ENCODE measurements around the gene WDR27.
"Not testable (repeated sequence)": the region's sequence is repeated elsewhere in the genome, so short reads cannot be mapped to it uniquely, and the experiment has no call there.

WDR27 gene

DNA sequence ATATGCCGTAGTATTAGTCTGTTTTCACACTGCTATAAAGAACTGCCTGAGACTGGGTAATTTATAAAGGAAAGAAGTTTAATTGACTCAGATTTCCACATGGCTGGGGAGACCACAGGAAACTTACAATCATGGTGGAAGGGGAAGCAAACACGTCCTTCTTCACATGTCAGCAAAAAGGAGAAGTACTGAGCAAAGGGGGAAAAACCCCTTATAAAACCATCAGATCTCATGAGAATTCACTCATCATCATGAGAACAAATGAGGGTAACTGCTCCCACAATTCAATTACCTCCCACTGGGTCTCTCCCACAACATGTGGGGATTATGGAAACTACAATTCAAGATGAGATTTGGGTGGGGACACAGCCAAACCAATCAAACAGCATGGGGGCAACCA, 235.6 kb downstream of the WDR27 start:
- DNase-seq: not testable (repeated sequence)

DNA sequence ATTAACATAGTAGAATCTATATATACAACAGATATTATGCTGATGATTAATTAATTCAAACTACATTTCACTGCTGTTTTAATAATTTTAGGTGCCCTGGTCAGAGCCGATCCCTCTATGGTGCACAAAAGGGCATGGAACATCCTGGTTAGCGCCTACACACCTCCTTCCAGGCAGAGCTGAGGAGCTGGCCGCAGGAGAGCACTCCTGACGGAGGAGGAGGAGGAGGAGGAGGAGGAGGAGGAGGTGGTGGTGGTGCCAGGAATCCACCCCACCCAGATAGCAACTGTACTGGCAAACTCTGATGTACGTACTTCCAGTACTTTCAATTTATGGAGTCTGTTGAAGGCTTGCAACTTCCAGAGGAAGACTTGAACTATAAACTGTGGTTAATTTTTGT, 244.1 kb downstream of the WDR27 start:
- DNase-seq: no peak

DNA sequence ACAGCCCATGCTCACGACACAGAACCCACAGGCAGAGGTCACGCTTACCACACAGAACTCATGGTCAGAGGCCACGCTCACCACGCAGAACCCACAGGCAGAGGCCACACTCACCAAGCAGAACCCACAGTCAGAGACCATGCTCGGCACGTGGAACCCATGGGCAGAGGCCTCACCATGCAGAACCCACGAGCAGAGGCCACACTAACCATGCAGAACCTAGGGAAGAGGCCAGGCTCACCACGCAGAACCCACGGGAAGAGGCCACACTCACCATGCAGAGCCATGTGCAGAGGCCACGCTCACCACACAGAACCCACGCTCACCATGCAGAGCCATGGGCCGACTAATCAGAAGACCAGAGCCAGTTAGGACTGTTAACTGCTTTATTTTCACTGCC, 245.0 kb downstream of the WDR27 start:
- DNase-seq: no peak

DNA sequence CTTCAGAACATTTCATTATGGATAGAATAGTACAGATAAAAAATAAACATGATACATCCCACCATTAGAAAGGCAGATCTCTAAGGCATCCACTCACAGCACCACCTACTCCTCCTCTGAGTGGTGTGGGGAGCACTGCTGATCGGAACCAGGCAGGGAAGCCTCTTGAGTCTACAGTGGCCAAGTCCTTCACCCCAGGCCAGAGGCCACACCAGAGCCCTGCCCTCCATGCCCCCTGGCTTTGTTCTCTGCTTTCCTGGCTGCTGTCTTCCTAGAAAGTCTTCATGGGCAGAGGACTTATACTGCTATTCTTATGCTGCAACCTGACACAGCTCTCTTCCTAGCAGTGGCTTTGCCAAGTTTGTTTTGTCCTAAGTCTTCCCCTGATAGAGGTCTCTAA, 246.4 kb downstream of the WDR27 start:
- DNase-seq: no peak

DNA sequence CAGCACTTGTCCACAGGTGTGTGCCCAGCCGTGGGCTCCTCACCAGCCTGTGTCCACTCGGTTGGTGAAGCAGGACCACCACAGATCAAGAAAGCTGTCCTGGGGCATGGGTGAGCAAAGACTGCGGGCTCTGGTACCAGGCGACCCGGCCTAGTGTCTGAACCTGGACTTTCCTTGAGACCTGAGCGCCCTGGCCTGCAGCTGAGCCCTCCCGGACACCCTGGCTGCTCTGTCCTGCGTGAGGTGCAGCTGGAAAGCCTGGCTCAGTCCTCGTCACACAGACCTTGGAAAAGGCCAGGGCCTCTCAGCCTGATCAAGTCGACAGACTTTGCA, 247.0 kb downstream of the WDR27 start:
- no peak for DNase-seq

DNA sequence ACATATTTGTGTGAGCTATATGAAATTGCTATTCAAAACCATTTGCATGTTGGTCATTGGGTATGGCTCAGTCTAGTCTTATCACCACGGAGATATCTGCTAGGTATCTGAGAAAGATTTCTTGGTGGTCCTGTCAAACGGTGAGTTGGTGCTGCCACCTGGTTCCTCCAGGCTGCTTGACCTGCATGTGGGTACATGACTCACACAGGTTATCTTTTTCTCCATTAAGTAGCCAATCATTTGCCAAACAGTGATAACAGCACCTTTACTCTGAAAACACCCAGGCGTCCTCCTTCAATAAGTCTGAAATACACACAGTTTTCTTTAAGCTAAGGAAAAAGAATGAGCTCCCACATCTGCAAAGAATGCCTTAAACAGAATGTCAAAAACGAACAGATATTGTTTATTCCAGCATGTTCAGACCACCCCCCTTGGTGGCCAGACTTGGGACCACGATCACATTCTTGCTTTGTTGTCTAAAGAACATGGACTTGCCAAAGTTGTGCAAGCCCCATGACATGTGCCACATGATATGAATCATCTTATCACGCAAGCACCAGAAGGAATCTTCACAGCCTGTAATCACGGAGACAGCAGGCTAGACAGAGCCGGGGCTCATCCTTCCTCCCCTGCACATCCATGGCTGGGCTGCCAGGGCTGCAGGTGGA, 247.5 kb downstream of the WDR27 start:
- DNase-seq: no peak

DNA sequence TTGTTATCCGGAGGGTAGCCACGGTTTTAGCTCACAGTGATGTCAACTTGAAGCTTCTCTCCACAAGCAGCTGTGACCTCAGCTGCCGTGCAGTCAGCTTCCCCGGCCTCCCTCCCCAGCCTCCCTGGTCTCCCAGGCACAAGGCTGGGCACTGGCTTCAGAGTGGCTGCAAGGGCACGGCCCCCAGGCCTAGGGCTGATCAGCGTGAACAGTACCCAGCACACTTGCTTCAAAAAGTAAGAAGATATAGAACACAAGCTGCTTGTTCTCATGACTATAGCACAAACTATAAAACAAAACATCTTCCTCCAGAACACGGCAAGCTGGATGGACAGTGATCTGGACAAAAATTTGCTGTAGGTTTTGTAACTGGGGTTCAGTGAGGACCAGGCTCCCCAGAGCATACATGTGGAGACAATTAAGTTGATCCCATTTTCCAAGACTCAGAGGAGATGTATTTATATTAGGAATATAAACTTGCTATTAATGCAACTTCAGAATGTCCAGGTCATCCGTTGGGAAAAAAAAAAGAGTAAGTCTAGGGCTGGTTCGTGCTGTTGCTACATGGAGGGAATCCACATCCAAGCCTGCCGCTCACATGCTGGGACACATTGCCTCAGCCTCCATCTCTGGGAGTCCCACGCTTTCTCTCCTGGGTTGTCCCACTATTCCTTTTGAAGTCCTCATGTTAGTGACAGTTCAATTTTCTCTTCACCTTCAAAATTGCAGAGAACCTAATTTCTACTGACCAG, 248.8 kb downstream of the WDR27 start:
- no peak for DNase-seq

DNA sequence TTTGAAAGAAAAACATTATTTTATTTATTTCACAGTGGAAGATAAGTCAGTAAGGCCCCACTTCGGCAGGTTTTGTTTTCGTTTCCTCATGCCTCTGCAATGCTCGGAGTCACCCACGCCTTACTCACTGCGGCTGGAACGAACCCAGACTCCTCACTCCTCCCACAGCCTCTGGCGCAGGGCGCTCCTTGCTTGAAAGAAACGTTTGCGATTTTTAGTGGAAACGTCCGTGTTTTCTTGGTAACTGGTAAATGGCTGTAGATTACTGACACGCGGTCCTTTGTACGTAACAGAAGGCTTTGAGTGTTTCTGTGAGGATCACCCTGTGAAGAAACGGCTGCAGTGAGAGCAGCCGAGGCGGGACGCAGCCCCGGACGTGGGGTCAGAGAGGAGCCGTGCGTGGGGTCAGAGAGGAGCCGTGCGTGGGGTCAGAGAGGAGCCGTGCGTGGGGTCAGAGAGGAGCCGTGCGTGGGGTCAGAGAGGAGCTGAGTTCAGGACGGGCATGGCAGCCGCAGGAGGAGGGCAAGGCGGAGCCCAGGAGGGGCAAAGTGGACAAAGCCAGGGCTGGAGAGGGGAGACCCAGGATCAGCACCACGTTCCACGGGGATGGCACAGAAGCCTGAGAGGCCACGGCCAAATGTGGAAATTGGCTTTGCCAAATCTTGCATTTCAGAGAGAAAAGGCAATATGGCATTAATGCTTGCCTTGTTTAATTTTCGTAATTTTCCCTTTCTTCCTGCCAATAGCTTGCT, 249.5 kb downstream of the WDR27 start:
- no peak for DNase-seq

DNA sequence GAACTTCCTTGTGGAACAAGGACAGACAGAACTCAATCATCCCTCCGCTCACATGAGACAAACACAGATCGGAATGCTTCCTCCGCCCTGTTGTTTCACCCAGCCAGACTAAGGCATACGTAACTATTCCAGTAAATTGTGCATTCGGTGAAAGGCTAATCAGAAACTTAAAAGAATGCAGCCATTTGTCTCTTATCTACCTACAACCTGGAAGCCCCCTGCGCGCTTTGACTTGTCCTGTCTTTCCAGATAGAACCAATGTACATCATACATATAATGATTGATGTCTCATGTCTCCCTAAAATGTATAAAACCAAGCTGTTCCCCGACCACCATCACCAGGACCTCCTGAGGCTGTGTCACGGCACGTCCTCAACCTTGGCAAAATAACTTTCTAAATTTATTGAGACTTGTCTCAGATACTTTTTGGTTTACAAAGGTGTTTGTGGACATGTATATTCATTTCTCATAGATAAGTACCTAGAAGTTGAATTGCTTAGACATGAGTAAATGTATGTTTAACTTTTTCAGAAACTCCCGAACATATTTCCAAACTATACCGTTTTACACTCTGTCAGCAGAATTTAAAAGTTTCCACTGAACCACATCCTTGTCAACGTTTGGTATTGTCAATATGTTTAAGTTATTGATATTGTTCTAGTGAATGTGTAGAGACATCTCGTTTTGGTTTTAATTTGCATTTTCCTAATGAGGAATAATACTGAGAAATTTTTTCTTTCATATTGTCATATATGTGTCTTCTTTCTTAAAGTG, 250.6 kb downstream of the WDR27 start:
- no peak for DNase-seq

DNA sequence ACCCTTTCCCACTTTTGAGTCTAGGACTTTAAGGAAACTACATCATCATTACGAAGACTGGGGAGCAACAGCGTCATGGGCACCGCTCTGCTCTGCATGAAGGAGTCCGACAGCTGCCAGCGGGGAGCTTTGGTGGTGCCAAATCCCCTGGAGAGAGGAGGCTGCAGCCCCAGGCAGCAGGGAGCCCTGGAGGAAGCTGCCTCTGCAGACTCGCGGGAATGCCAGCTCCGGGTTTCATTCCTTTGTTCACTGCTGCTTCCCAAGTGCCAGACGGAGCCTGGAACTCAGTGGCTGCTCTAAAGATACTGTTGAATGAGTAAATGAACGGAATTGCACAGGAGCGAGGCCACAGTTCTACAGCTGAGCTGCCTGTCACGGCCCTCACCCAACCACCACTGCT, 251.7 kb downstream of the WDR27 start:
- no peak for DNase-seq

DNA sequence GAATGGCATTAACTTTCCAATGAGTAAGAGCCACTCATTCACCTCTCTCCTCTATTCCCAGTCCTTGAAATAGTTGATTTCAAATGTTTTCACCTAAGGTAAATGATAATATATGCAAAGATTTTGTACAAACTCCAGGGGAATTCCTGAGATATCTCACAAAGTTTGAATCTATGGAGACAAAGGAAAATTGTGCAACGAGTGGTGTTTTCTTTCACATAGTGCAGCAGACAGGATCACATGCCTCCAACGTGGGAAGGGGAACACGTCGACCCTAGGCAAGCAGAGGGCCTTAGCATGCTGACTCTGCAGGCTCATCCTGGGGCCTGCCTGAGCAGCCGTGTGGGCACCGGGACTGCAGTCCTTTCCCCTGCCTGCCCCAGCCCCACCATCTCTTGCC, 252.6 kb downstream of the WDR27 start:
- no peak for DNase-seq

DNA sequence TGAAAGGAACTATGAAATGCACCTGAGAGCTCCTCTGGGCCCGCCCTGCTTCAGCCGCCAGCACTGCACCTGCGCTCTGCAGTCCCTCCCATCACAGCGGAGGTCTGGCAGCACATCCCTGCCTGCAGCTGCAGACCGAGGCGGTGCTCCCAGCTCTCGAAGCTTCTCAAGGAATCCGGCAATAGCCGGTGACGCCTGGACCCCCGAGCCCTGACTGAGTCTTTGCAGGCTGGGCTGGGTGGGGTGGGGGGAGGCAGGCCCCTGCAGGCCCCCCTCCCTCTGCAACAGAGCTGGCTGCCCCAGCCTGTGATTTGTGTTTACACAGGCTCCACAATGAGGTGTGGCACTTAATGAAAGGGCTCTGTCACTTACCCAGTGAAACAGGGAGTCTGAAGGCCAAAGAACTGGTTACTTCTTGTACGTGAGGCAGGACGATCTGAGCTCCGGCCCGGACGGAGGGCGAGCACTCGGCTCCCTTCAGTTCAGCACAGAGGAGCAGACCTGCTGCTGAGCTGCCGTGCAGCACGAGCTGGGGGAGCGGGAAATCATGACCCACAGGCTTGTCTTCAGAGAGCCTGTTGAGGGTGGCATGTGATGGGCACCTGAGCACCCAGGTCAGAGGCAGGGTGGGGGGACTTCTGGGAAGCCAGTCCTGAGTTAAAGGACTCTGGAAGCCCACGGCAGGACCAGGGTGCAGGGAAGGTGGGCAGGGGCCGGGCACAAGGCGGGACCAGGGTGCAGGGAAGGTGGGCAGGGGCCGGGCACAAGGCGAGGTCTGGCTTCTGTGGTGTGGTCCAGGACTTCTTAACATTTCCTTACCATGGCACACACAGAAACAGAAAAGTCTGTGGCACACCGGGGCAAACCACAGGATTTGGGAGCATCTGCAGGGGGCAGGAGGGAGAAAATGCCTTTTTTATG, 255.9 kb downstream of the WDR27 start:
- no peak for DNase-seq

DNA sequence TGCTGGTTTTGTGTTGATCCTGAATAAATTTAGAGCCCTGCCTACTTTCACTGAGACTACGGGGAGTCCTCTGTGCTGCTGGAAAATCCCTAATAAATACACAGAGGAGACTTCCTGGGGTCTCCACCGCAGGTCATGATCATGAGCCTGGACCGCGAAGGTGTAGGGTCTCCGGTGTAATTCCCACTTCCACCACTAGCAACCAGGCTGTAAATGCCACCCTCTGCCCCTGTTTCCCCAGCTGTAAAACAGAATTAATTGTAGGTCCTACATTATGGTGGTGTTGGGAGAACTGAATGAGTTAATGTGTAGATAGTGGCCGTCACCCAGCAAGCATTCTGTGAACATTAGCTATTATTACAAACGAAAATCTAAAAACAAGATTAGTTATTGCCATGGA, 256.6 kb downstream of the WDR27 start:
- DNase-seq: no peak

DNA sequence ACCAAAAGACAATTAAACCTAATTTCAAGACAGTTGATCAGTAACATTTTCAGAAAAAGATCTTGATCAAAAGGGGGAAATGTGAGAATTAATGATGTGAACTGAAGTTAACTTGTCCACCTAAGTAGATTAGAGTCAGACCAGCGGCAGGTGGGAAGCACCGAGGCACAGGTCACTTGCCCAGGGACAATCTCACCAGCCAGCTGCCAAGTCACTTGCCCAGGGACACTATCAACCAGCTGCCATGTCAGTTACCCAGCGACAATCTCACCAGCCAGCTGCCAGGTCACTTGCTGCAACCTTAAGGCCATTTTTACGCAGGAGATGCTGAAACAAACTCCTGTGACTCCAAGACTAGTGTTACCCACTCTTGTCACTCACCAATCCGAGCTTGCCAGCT, 260.5 kb downstream of the WDR27 start:
- DNase-seq: no peak

DNA sequence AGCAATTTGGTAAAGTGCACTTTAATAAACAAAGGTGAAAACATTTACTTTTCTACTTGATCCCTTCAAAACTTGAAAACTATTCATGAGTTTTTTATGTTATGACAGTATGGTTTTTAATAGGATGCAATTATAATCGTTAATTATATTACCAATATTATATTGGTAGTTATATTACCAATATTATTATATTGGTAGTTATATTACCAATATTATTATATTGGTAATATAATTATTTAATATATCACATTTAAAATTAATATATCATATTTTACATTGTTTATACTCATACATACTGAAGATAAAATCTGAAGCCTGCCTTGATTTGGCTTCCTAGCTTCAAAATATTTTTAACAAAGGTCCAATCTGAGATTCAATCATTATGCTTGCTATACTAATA, 262.1 kb downstream of the WDR27 start:
- no peak for DNase-seq

DNA sequence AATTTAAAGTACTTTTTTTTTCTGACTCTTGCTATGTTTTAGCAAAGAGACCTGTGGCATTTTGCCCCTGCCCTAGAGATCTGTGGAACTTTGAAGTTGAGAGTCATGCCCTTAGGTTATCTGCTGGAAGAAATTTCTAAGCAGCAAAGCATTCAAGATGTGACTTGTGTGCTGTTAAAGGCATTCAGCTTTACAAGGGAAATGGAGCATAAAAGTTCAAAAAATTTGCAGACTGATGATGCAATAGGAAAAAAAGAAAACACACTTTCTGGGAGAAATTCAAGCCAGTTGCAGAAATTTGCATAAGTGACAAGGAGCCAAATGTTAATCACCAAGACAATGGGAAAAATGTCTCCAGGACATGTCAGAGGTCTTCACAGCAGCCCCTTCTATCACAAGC, 267.3 kb downstream of the WDR27 start:
- not testable (repeated sequence) for DNase-seq

DNA sequence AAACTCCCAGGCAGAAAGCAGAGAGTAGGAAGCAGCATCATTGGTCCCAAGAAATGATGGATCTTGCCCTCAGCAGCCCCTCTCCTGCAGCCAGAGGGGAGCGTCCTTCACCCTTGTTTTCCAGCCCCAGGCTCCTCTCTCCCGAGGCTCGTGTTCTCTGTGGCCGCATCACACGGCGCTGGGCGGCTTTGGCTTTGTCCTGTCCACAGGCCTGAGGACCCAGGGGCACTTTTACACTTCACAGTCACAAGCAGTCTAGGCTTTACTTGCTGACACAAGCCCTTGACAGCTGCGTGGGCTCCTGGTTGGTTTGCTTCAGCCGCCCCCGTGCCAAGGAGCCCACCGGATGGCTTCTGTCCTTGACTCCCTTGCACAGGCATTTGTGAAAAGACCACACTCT, 272.8 kb downstream of the WDR27 start:
- no peak for DNase-seq

DNA sequence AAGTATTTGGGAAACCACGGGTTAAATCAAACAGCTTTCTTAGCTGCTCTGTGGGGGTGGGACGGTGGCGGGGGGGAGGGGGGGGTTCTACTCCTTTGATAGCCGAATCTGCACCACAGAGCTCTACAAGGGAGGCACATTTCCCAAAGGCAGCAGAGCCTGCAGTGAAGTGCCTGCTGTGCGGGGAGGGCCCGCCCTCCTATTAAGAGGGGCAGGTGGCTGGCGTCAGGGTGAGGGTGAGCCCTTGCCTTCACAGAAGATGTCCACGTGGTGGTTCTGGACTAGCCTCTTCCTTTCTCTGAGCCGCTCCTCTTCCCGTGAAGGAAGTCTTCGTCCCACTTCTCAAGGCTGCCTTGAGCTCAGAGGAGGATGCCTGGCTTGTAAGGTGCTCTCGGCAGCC, 273.3 kb downstream of the WDR27 start:
- no peak for DNase-seq

DNA sequence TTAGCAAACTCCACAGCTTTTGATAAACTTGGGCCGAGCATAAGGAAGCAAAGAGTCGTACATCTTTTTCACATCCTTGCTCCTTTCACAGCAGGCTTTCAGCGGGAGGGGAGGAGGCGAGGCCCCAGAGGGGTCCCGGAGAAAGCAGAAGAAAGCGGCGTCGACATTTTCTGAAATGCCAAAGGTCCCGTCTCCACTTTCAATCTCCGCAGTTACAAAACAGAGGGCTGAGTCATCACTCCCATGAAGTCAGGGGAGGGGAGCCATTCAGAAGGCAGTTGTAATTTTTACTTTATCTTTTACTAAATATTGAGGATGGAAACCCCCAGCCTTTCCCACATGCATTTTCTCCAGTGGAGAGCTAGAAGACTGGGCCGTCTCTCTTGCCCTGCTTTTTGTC, 274.0 kb downstream of the WDR27 start:
- no peak for DNase-seq

DNA sequence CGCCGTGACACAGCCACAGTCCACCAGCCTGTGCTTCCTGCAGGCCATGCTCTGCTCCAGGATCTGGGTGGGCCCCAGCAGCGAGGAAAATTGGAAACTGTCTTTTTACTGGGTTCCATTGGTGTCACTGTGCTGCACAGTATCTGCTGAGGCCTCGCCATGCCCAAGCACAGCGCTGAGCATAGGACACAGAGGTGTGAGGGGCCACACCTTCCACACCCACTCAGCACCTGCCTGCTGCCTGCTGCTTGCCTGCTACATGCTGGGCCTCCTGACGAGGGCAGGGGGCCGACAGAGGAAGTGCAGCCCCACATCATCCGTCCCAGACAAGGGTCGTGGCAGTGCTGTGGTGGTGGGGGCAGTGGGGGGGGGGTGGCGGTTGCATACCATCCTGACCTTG, 275.2 kb downstream of the WDR27 start:
- DNase-seq: no peak

DNA sequence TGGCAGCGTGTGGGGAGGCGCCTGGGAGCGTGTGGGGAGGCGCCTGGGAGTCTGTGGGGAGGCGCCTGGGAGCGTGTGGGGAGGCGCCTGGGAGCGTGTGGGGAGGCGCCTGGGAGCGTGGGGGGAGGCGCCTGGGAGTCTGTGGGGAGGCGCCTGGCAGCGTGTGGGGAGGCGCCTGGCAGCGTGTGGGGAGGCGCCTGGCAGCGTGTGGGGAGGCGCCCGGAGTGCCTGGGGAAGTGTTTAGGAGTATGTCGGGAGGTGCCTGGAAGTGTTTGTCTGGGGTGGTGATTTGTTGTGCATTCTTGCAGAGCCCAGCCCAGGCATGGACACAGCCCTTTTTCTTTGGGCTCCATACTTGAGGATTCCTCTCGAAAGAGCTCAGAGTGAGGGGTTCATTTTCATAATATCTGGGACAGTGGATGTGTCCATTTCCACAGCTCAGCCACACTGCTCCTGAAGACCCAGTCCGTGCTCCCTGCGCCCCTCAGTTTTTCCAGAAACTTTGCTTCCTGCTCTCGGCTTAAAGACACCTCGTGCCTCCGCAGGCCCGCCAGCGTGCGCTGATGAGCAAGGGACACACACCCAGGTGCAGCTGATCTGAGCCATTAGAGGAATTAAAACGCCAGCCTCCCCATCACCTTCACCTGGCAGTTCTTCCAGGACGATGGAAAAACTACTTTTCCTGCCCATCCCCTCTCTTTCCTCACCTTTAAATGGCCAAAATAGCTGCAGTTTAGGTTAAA, 276.0 kb downstream of the WDR27 start:
- DNase-seq: no peak

DNA sequence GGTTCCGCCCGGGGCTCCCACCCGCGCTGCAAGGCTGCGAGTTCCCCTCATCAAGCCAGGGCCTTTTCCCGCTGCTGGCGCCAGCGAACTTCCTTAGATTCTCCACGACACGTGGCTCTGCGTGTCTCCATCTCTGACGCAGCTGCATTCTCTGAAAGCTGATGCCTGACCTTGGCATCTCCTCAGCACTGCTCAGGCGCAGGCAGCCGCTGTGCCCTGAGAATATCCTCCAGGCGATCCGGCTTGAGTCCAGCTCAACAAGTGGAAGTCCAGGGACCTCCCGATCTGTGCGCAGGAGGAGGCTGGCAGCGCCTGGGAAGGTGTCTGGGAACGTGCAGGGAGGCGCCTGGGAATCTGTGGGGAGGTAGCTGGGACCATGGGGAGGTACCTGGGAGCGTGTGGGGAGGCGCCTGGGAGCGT, 277.0 kb downstream of the WDR27 start:
- DNase-seq: no peak

All from activated naive CD4-positive, alpha-beta T cell (primary cell).